MCF 10A (cell line): ENCODE measurements around the gene OTOP2. TPM values are rescaled to one million over a fixed set of nuclear protein-coding genes. Genes with fewer than 3 reads are reported as not detected.
"Not testable (repeated sequence)": the region's sequence is repeated elsewhere in the genome, so short reads cannot be mapped to it uniquely, and the experiment has no call there.

Experiments used
- BruUV-seq: library from RNA; stranded (reverse); fragments of 400-500 nt; replicated peaks from 2 replicates; lab custom pipeline; 2021; lab: Mats Ljungman, UMichigan
- CTCF ChIA-PET: fragments of 300-600 bp; sonication (Branson Sonifier 250); formaldehyde crosslinking; extraction: SDS; loops from one replicate; lab custom pipeline; 2021; ENCODE audit warnings: antibody characterized with exemption, inconsistent platforms; lab: Yijun Ruan, JAX
- POLR2A ChIA-PET: fragments of 300-600, 350-650 bp; sonication (Branson Sonifier 250); formaldehyde crosslinking; extraction: SDS; loops from one replicate; lab custom pipeline; 2020; ENCODE audit warnings: antibody characterized with exemption, inconsistent platforms; lab: Yijun Ruan, JAX
- DNase-seq: peaks from one replicate; pipeline ENCODE4 v3.0.0-alpha.2; 2018; ENCODE audit not compliant: unreplicated experiment
- H3K27ac Mint-ChIP-seq: one replicate; pipeline ENCODE4 v1.8.0; 2022; ENCODE audit warnings: mild to moderate bottlenecking, low read depth, mixed read lengths; ENCODE audit not compliant: unreplicated experiment
- H3K27me3 Mint-ChIP-seq: one replicate; pipeline ENCODE4 v1.8.0; 2022; ENCODE audit warnings: mixed read lengths; ENCODE audit not compliant: insufficient read depth, unreplicated experiment
- H3K36me3 Mint-ChIP-seq: one replicate; pipeline ENCODE4 v1.8.0; 2022; ENCODE audit warnings: mild to moderate bottlenecking, moderate library complexity, mixed read lengths; ENCODE audit not compliant: insufficient read depth, unreplicated experiment
- H3K4me1 Mint-ChIP-seq: one replicate; pipeline ENCODE4 v1.8.0; 2022; ENCODE audit warnings: mixed read lengths; ENCODE audit not compliant: insufficient read depth, unreplicated experiment
- H3K4me3 Mint-ChIP-seq: one replicate; pipeline ENCODE4 v1.8.0; 2022; ENCODE audit warnings: mild to moderate bottlenecking, moderate library complexity, mixed read lengths; ENCODE audit not compliant: unreplicated experiment
- H3K9me3 Mint-ChIP-seq: one replicate; pipeline ENCODE4 v1.8.0; 2022; ENCODE audit warnings: mixed read lengths; ENCODE audit not compliant: unreplicated experiment
- CTCF ChIP-seq: fragments of 200-600 bp; IDR thresholded peaks from one replicate; pipeline ENCODE4 v1.8.0; 2022; ENCODE audit warnings: antibody characterized with exemption, mild to moderate bottlenecking; ENCODE audit not compliant: unreplicated experiment
- intact Hi-C: fragments of 100-400 bp; cut with micrococcal nuclease; formaldehyde crosslinking; loops from 2 replicates; pipeline ENCODE4 v1.14.1; 2022
- total RNA-seq: library from RNA; stranded (reverse); gene quantifications from 2 replicates; pipeline ENCODE4 v1.2.3, GENCODE V29; 2022

OTOP2 gene
- total RNA-seq, 1 experiment from 2014 or later = not detected

GRCh38 chr17:74981979-74982662, 58.0 kb downstream of the OTOP2 start:
- no peak for TF ChIP-seq CTCF
- H3K4me3 Mint-ChIP-seq = peak overlapping the region; percentile 78
- H3K27me3 Mint-ChIP-seq = no peaks in the 10 kb centered on the region
- ChIA-PET CTCF (interaction anchor here (0.9 to 1.1 kb wide), 2 partner anchors 9 to 149 kb away, joined by 3 read pairs; partner anchors contain the start of genes HID1 and NT5C), POLR2A (interaction anchor here (1.0 to 1.5 kb wide), 5 partner anchors 8 to 142 kb away, joined by 3 to 5 read pairs (median 3); partner anchors contain the start of gene HID1)
- H3K4me1 Mint-ChIP-seq = peaks cover 2% of the 10 kb centered on the region
- no peaks in the 10 kb centered on the region for H3K9me3 Mint-ChIP-seq
- DNase-seq = peak; percentile 30
- peak overlapping the region; percentile 20 for H3K27ac Mint-ChIP-seq
- intact Hi-C loops = no loop called here
- no TSS peak for BruUV-seq
- H3K36me3 Mint-ChIP-seq = peaks cover 5% of the 10 kb centered on the region

- H3K36me3 Mint-ChIP-seq, H3K9me3 Mint-ChIP-seq, H3K27me3 Mint-ChIP-seq, DNase-seq, H3K27ac Mint-ChIP-seq, H3K4me1 Mint-ChIP-seq, intact Hi-C loops: not testable (repeated sequence)
- BruUV-seq = TSS peak; percentile 51
- H3K4me3 Mint-ChIP-seq = peak overlapping the region; percentile 78
- POLR2A ChIA-PET = interaction anchor here (0.6 to 1.5 kb wide), 9 partner anchors 9 to 258 kb away, joined by 3 to 6 read pairs (median 3); partner anchors contain the start of gene HID1
- CTCF ChIA-PET = interaction anchor here (0.9 to 1.1 kb wide), 4 partner anchors 10 to 149 kb away, joined by 3 read pairs; partner anchors contain the start of genes HID1 and NT5C
These were observed 58.7 kb downstream of the OTOP2 start for GRCh38 chr17:74982663-74983313.

Other genes with a start within 250 kb of the OTOP2 start
- gene CD300LF, start 211.3 kb upstream of the OTOP2 start, total RNA-seq = not detected in 2 replicates
- gene RAB37, start 187.0 kb upstream of the OTOP2 start, total RNA-seq = not detected in 2 replicates
- 23.9 and 25.3 TPM in 2 replicates for gene NHERF1, start 175.6 kb upstream of the OTOP2 start, total RNA-seq
- 58.1 and 64.8 TPM in 2 replicates for gene NAT9, start 147.9 kb upstream of the OTOP2 start, total RNA-seq
- gene GRIN2C, start 64.4 kb upstream of the OTOP2 start, total RNA-seq = 0.12 and 0.28 TPM in 2 replicates
- 25.0 and 29.7 TPM in 2 replicates for gene FDXR, start 51.3 kb upstream of the OTOP2 start, total RNA-seq
- not detected in 2 replicates for gene FADS6, start 30.6 kb upstream of the OTOP2 start, total RNA-seq
- not detected in 2 replicates for gene USH1G, start 1.0 kb upstream of the OTOP2 start, total RNA-seq
- gene OTOP3, start 11.6 kb downstream of the OTOP2 start, total RNA-seq = not detected in 2 replicates
- 3.2 and 7.0 TPM in 2 replicates for gene HID1, start 48.5 kb downstream of the OTOP2 start, total RNA-seq
- gene CDR2L, start 63.4 kb downstream of the OTOP2 start, total RNA-seq = 3.4 and 4.1 TPM in 2 replicates
- gene MRPL58, start 88.4 kb downstream of the OTOP2 start, total RNA-seq = 56.5 and 71.2 TPM in 2 replicates
- 362 and 455 TPM in 2 replicates for gene ATP5PD, start 122.7 kb downstream of the OTOP2 start, total RNA-seq
- gene KCTD2, start 123.0 kb downstream of the OTOP2 start, total RNA-seq = 11.9 and 12.8 TPM in 2 replicates
- gene SLC16A5, start 163.7 kb downstream of the OTOP2 start, total RNA-seq = 26.0 and 33.1 TPM in 2 replicates
- 9.3 and 13.3 TPM in 2 replicates for gene ARMC7, start 185.7 kb downstream of the OTOP2 start, total RNA-seq
- gene NT5C, start 207.5 kb downstream of the OTOP2 start, total RNA-seq = 105 and 113 TPM in 2 replicates
- gene JPT1, start 230.2 kb downstream of the OTOP2 start, total RNA-seq = 342 and 360 TPM in 2 replicates